HepG2 (cell line): ENCODE results near the gene TAPBP. TPM values are rescaled to one million over a fixed set of nuclear protein-coding genes. Genes with fewer than 3 reads are reported as not detected.
"Not testable (repeated sequence)": the region's sequence is repeated elsewhere in the genome, so short reads cannot be mapped to it uniquely, and the experiment has no call there.

Experiments used
- ATAC-seq: fragments of 200-7000 bp; cut with Tn5 transposase; 3 replicates; pipeline ENCODE4 v1.9.1; 2020; ENCODE audit warnings: mild to moderate bottlenecking, moderate library complexity
- BruUV-seq: library from RNA; stranded (reverse); fragments of 400-500 nt; replicated peaks from 2 replicates; lab custom pipeline; 2021; lab: Mats Ljungman, UMichigan
- CTCF ChIA-PET: fragments of 300-600 bp; formaldehyde crosslinking; extraction: SDS; loops from one replicate; lab custom pipeline; 2021; ENCODE audit warnings: low total read pairs, inconsistent platforms, low intra/inter-chr PET ratio; lab: Yijun Ruan, JAX
- POLR2A ChIA-PET: fragments of 350-600 bp; sonication (Branson Sonifier 250); formaldehyde crosslinking; loops from one replicate; lab custom pipeline; 2020; ENCODE audit warnings: antibody characterized with exemption, inconsistent platforms; lab: Yijun Ruan, JAX
- DNase-seq: peaks from one replicate; pipeline ENCODE4 v3.0.0-alpha.2; 2015; ENCODE audit warnings: low spot score
- FAIRE-seq: peaks from 3 replicates; lab custom pipeline; 2011; peaks lifted over from hg19 to GRCh38; lab: Jason Lieb, UNC
- H2AFZ ChIP-seq: one replicate; pipeline ENCODE4 v1.6.1; 2011; ENCODE audit warnings: low read length, inconsistent platforms
- H3K27ac ChIP-seq: fragments of 300-600 bp; 3 replicates; pipeline ENCODE4 v1.8.0; 2011; ENCODE audit warnings: mixed run types, mild to moderate bottlenecking, mixed read lengths, low read length, inconsistent platforms; ENCODE audit not compliant: insufficient read depth; ENCODE audit errors: extremely low read length
- H3K27me3 ChIP-seq, 2 experiments: fragments of 200-600 bp in 1 of 2; 2 replicates in 1 of 2; 3 replicates in 1 of 2; pipeline versions ENCODE4 v1.6.0 to v1.8.0; 2011; ENCODE audit warnings: low read length in 2 of 2, mild to moderate bottlenecking in 2 of 2, moderate library complexity in 2 of 2, inconsistent platforms in 1 of 2; ENCODE audit not compliant: insufficient read depth in 2 of 2, control insufficient read depth in 1 of 2
- H3K36me3 ChIP-seq, 2 experiments: fragments of 200-600 bp in 1 of 2; replicated peaks in 1 of 2; 2 replicates in 1 of 2; 3 replicates in 1 of 2; pipeline versions ENCODE4 v1.5.1 to v1.8.0; 2011; ENCODE audit warnings: low read length in 2 of 2, inconsistent platforms in 1 of 2; ENCODE audit not compliant: insufficient read depth in 2 of 2, control insufficient read depth in 1 of 2
- H3K4me1 ChIP-seq: 2 replicates; pipeline ENCODE4 v1.5.1; 2012; ENCODE audit warnings: low read length, inconsistent platforms; ENCODE audit not compliant: insufficient read depth
- H3K4me2 ChIP-seq: 2 replicates; pipeline ENCODE4 v1.6.0; 2011; ENCODE audit warnings: low read depth, low read length, inconsistent platforms
- H3K4me3 ChIP-seq, 3 experiments: fragments of 200-600 bp in 1 of 3; sonication (generic), shearing (Covaris generic) in 1 of 3; replicated peaks in 1 of 3; 2 replicates each; pipeline ENCODE4 v1.5.1; 2011 to 2016; ENCODE audit warnings: low read length in 3 of 3, inconsistent platforms in 2 of 3, low read depth in 2 of 3, mild to moderate bottlenecking in 2 of 3, control low read depth in 1 of 3, mixed read lengths in 1 of 3; ENCODE audit not compliant: insufficient read depth in 1 of 3
- H3K79me2 ChIP-seq: one replicate; pipeline ENCODE4 v1.6.1; 2011; ENCODE audit warnings: low read length, inconsistent platforms; ENCODE audit not compliant: insufficient read depth
- H3K9ac ChIP-seq: 2 replicates; pipeline ENCODE4 v1.6.0; 2011; ENCODE audit warnings: mild to moderate bottlenecking, low read depth, low read length, inconsistent platforms; ENCODE audit not compliant: insufficient read depth
- H3K9me3 ChIP-seq: 2 replicates; pipeline ENCODE4 v1.5.1; 2012; ENCODE audit warnings: mild to moderate bottlenecking, low read length
- H4K20me1 ChIP-seq: 2 replicates; pipeline ENCODE4 v1.6.0; 2011; ENCODE audit warnings: inconsistent platforms, mild to moderate bottlenecking, low read length, moderate library complexity; ENCODE audit not compliant: insufficient read depth
- CBX5 ChIP-seq: sonication (generic); formaldehyde crosslinking; IDR thresholded peaks from 2 replicates; pipeline ENCODE4 v1.4.0; 2020; ENCODE audit warnings: missing genetic modification reagents, borderline replicate concordance
- FIP1L1 ChIP-seq: fragments of 200-400 bp; formaldehyde crosslinking; IDR thresholded peaks from 2 replicates; pipeline ENCODE4 v1.6.1; 2018; ENCODE audit warnings: low read depth, mild to moderate bottlenecking, low read length, moderate library complexity, borderline replicate concordance; ENCODE audit not compliant: insufficient read depth
- FOSL2 ChIP-seq: sonication (generic); formaldehyde crosslinking; IDR thresholded peaks from 2 replicates; pipeline ENCODE4 v1.4.0; 2020; ENCODE audit warnings: missing genetic modification reagents
- HIVEP1 ChIP-seq: sonication (generic); formaldehyde crosslinking; IDR thresholded peaks from 2 replicates; pipeline ENCODE4 v1.4.0; 2020; ENCODE audit warnings: mild to moderate bottlenecking, missing genetic modification reagents
- NFYB ChIP-seq: sonication (generic); formaldehyde crosslinking; IDR thresholded peaks from 2 replicates; pipeline ENCODE4 v1.4.0; 2020; ENCODE audit warnings: missing genetic modification reagents
- PHF5A ChIP-seq: IDR thresholded peaks from one replicate; pipeline ENCODE4 v1.6.1; 2018; ENCODE audit warnings: low read depth, missing genetic modification reagents; ENCODE audit not compliant: unreplicated experiment
- POGZ ChIP-seq: sonication (generic); formaldehyde crosslinking; IDR thresholded peaks from 2 replicates; pipeline ENCODE4 v1.4.0; 2020; ENCODE audit warnings: mild to moderate bottlenecking, missing genetic modification reagents
- ZBTB7A ChIP-seq: sonication (generic); formaldehyde crosslinking; IDR thresholded peaks from 2 replicates; pipeline ENCODE4 v1.8.0; 2022; ENCODE audit warnings: mild to moderate bottlenecking, missing genetic modification reagents
- ZKSCAN8 ChIP-seq: IDR thresholded peaks from 2 replicates; pipeline ENCODE4 v1.6.1; 2016; ENCODE audit warnings: borderline replicate concordance, missing genetic modification reagents, missing compliant biosample characterization
- ZNF331 ChIP-seq: sonication (generic); formaldehyde crosslinking; IDR thresholded peaks from 2 replicates; pipeline ENCODE4 v1.4.0; 2020; ENCODE audit warnings: missing genetic modification reagents
- ZNF772 ChIP-seq: sonication (generic); formaldehyde crosslinking; IDR thresholded peaks from 2 replicates; pipeline ENCODE4 v1.5.0; 2020; ENCODE audit warnings: mild to moderate bottlenecking, missing genetic modification reagents
- ZNF780A ChIP-seq: sonication (generic); formaldehyde crosslinking; IDR thresholded peaks from 2 replicates; pipeline ENCODE4 v1.8.0; 2022; ENCODE audit warnings: mild to moderate bottlenecking, missing genetic modification reagents, moderate library complexity
- ZNF781 ChIP-seq: sonication (generic); formaldehyde crosslinking; IDR thresholded peaks from 2 replicates; pipeline ENCODE4 v1.5.1; 2020; ENCODE audit warnings: borderline replicate concordance, mild to moderate bottlenecking, missing genetic modification reagents; ENCODE audit errors: not compliant biosample characterization
- ZNF891 ChIP-seq: sonication (generic); formaldehyde crosslinking; IDR thresholded peaks from 2 replicates; pipeline ENCODE4 v1.5.0; 2020; ENCODE audit warnings: mild to moderate bottlenecking, missing genetic modification reagents
- WGBS: methylation state at CpG from one replicate; pipeline ENCODE4 v1.1.6; 2017; ENCODE audit warnings: low lambda C conversion rate; 5-methylcytosine and 5-hydroxymethylcytosine counted together
- in situ Hi-C: cut with HindIII; loops from 2 replicates; pipeline ENCODE4 v1.10.0; 2017; ENCODE audit warnings: low pct_unique_long_range_greater_than_20kb; ENCODE audit not compliant: extremely low pct_ligation_motif_present
- intact Hi-C: fragments of 100-400 bp; cut with micrococcal nuclease; formaldehyde crosslinking; loops from one replicate; pipeline ENCODE4 v1.10.0; 2022; ENCODE audit not compliant: unreplicated experiment
- polyA plus RNA-seq, 8 experiments: library from polyadenylated mRNA; depleted of rRNA in 3 of 8; stranded (reverse) in 7 of 8; unstranded in 1 of 8; fragments of >200 nt; fragmentation: Illumina TruSeq in 4 of 8; extraction: Trizol in 4 of 8; gene quantifications; 2 replicates each; pipeline versions ENCODE4 v1.2.1 to v1.2.3, GENCODE V29; 2011 to 2016; ENCODE audit warnings: low read depth in 4 of 8, missing spikeins in 1 of 8, mixed read lengths in 1 of 8; ENCODE audit not compliant: insufficient read depth in 1 of 8
- total RNA-seq, 5 experiments: library from RNA; depleted of rRNA; stranded (reverse); fragments of >200 nt; fragmentation: Illumina TruSeq; extraction: Trizol; gene quantifications; 2 replicates each; pipeline ENCODE4 v1.2.3, GENCODE V29; 2016; ENCODE audit warnings: low read depth in 1 of 5
- TF ChIP-seq, protein P1 (sequence below): sonication (generic); formaldehyde crosslinking; conservative IDR thresholded peaks from 2 replicates; pipeline ENCODE4 v1.8.0; 2022; ENCODE audit warnings: low read depth, missing genetic modification reagents
- TF ChIP-seq, protein P2 (sequence below): sonication (generic); formaldehyde crosslinking; IDR thresholded peaks from 2 replicates; pipeline ENCODE4 v1.9.0; 2021; ENCODE audit warnings: missing genetic modification reagents, borderline replicate concordance

The TAPBP gene
- total and polyA plus RNA-seq, 2 of the 13 experiments (the other 11 are each of a cell fraction or from before 2014, with no cell fraction given), result 27.4 to 32.3 TPM

DNA sequence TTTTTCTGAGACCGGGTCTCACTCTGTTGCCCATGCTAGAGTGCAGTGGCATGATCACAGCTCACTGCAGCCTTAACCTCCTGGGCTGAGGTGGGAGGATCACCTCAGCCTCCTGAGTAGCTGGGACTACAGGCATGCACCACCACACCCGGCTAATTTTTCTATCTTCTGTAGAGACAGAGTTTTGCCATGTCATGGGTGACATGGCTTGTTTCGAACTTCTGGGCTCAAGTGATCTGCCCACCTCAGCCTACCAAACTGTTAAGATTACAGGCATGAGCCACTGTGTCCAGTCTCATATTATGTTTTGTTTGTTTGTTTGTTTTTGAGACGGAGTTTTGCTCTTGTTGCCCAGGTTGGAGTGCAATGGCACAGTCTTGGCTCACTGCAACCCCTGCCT is 28.7 kb downstream of the TAPBP start:
- 93% methylated on average over 4 of the region's 4 CpGs for WGBS
- in situ Hi-C loops, result loop anchor here (25.0 kb wide), 1 partner anchor 127 kb away; the partner anchor contains the start of genes CUTA, PHF1 and SYNGAP1
- H3K27ac ChIP-seq, CTCF ChIA-PET, BruUV-seq, H2AFZ ChIP-seq, FAIRE-seq, DNase-seq, H3K9me3 ChIP-seq, intact Hi-C loops, H3K9ac ChIP-seq, H3K27me3 ChIP-seq, H3K4me2 ChIP-seq, ATAC-seq, H3K4me3 ChIP-seq, H4K20me1 ChIP-seq: not testable (repeated sequence)
- Histone ChIP-seq H3K79me2 (peaks cover 23% of the 10 kb centered on the region), H3K4me1 (peaks cover 12% of the 10 kb centered on the region), H3K36me3 (peaks cover 11 to 50% of the 10 kb centered on the region in 2 experiments)
- POLR2A ChIA-PET, result interaction anchor here (4.7 kb wide), 1 partner anchor 13 kb away, joined by 20 read pairs; the partner anchor contains the start of genes RPS18 and VPS52

DNA sequence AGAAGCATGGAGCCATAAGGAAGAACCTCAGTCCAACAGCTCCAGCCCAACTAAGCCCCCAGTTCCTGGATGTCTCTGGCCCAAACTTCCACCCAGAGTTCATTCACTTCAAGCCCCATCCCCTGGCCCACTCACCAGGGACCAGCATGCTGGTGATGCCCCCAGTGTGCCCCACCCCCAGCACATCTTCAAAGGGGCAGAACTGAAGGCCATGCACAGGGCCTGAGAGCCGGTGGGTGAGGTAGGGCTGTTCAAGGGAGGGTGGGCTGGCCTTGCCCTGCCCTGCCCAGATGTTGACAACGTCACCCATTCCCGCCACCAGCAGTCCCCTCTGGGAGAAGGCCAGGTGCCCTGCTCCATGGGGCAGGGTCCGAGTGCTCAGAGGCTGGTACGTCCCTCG is 33.3 kb downstream of the TAPBP start:
- Histone ChIP-seq H3K9me3 (no peaks in the 10 kb centered on the region), H3K9ac (no peak overlapping the region), H3K27ac (peak overlapping the region; percentile 48), H3K79me2 (peaks cover under 1% of the 10 kb centered on the region), H2AFZ (no peak overlapping the region), H4K20me1 (peaks cover 6% of the 10 kb centered on the region; the same call in 1 of the 2 replicates), H3K4me2 (no peak overlapping the region), H3K4me1 (peaks cover 3% of the 10 kb centered on the region; the same call in 1 of the 2 replicates), H3K27me3 (no peaks in the 10 kb centered on the region), H3K4me3 (no peak overlapping the region), H3K36me3 (peaks cover 15 to 56% of the 10 kb centered on the region in 2 experiments)
- no TSS peak for BruUV-seq
- WGBS, result 97% methylated on average over 6 of the region's 6 CpGs
- ATAC-seq (no peak), FAIRE-seq (no peak), DNase-seq (no peak)
- intact Hi-C loops, result loop anchor here (1.0 kb wide), 3 partner anchors 19 to 111 kb away; partner anchors contain the start of gene KIFC1
- in situ Hi-C loops, result loop anchor here (25.0 kb wide), 1 partner anchor 132 kb away; the partner anchor contains the start of genes CUTA, PHF1 and SYNGAP1
- POLR2A ChIA-PET, result interaction anchor here (2.2 to 4.7 kb wide), 2 partner anchors 8 to 19 kb away, joined by 5 to 20 read pairs; partner anchors contain the start of genes RPS18 and VPS52
- CTCF ChIA-PET, result interaction anchor here (0.7 to 3.2 kb wide), 6 partner anchors 19 to 145 kb away, joined by 3 to 52 read pairs (median 10); partner anchors contain the start of genes KIFC1 and RGL2
- TF ChIP-seq FIP1L1, result no peak
- TF ChIP-seq POGZ (CRISPR knock-in tag), result no peak
- no peak for TF ChIP-seq ZNF781 (CRISPR knock-in tag)
- TF ChIP-seq PHF5A (CRISPR knock-in tag), result no peak
- TF ChIP-seq CBX5 (CRISPR knock-in tag), result no peak
- TF ChIP-seq ZNF331 (CRISPR knock-in tag), result no peak
- TF ChIP-seq, protein P1, sequence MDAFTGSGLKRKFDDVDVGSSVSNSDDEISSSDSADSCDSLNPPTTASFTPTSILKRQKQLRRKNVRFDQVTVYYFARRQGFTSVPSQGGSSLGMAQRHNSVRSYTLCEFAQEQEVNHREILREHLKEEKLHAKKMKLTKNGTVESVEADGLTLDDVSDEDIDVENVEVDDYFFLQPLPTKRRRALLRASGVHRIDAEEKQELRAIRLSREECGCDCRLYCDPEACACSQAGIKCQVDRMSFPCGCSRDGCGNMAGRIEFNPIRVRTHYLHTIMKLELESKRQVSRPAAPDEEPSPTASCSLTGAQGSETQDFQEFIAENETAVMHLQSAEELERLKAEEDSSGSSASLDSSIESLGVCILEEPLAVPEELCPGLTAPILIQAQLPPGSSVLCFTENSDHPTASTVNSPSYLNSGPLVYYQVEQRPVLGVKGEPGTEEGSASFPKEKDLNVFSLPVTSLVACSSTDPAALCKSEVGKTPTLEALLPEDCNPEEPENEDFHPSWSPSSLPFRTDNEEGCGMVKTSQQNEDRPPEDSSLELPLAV, result no peak
- no peak for TF ChIP-seq FOSL2 (CRISPR knock-in tag)
- TF ChIP-seq ZBTB7A (CRISPR knock-in tag), result 0 out of 2 replicates have a peak, but pooled peaks have one; percentile 30
- no peak for TF ChIP-seq ZKSCAN8 (CRISPR knock-in tag)
- TF ChIP-seq ZNF780A (CRISPR knock-in tag), result no peak
- no peak for TF ChIP-seq ZNF891
- TF ChIP-seq, protein P2, sequence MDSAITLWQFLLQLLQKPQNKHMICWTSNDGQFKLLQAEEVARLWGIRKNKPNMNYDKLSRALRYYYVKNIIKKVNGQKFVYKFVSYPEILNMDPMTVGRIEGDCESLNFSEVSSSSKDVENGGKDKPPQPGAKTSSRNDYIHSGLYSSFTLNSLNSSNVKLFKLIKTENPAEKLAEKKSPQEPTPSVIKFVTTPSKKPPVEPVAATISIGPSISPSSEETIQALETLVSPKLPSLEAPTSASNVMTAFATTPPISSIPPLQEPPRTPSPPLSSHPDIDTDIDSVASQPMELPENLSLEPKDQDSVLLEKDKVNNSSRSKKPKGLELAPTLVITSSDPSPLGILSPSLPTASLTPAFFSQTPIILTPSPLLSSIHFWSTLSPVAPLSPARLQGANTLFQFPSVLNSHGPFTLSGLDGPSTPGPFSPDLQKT, result no peak
- no peak for TF ChIP-seq ZNF772
- no peak for TF ChIP-seq NFYB (CRISPR knock-in tag)
- 0 out of 2 replicates have a peak, but pooled peaks have one; percentile 30 for TF ChIP-seq HIVEP1
